22Rv1 (cell line): Measurements from ENCODE around the gene ABHD10.

ENCODE experiments used
- H3K27ac ChIP-seq: fragments of 450-650 bp; 2 replicates; pipeline ENCODE4 v1.5.1; 2017
- ZFX ChIP-seq: fragments of 450-650 bp; IDR thresholded peaks from 2 replicates; pipeline ENCODE4 v1.6.1; 2017; ENCODE audit warnings: antibody characterized with exemption, borderline replicate concordance
- TF ChIP-seq, protein P1 (sequence below): fragments of 450-650 bp; IDR thresholded peaks from 2 replicates; pipeline ENCODE4 v1.5.1; 2017; ENCODE audit warnings: mild to moderate bottlenecking

Gene ABHD10

DNA sequence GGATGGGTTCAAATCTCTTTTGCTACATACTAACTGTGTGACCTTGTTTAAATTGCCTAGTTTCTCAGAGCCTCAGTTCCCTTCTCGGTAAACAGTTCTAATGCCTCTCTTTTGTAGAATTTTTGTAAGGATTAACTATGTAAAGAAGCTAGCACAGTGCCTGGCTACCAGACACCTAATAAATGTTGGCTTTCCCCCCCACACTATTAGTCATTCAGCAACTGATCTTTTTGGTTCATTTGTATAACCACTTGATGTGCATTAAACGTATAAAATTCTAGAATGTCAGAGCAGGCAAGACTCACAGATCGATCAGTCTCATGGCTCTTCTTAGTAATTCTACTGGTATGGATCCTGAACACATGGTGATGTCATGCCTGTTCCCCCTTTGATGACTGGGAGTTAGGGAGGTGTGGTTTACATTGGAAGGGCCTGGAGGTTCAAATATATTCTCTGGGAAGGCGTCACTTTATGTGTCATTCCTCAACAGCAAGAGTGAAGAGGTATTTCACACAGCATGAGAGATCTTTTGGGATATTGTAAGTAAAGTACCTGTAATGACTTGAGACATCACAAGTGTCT lies 26.4 kb downstream of the ABHD10 start:
- H3K27ac ChIP-seq, result no peak overlapping the region
- no peak for TF ChIP-seq ZFX
- TF ChIP-seq, protein P1, sequence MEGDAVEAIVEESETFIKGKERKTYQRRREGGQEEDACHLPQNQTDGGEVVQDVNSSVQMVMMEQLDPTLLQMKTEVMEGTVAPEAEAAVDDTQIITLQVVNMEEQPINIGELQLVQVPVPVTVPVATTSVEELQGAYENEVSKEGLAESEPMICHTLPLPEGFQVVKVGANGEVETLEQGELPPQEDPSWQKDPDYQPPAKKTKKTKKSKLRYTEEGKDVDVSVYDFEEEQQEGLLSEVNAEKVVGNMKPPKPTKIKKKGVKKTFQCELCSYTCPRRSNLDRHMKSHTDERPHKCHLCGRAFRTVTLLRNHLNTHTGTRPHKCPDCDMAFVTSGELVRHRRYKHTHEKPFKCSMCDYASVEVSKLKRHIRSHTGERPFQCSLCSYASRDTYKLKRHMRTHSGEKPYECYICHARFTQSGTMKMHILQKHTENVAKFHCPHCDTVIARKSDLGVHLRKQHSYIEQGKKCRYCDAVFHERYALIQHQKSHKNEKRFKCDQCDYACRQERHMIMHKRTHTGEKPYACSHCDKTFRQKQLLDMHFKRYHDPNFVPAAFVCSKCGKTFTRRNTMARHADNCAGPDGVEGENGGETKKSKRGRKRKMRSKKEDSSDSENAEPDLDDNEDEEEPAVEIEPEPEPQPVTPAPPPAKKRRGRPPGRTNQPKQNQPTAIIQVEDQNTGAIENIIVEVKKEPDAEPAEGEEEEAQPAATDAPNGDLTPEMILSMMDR, result no peak

DNA sequence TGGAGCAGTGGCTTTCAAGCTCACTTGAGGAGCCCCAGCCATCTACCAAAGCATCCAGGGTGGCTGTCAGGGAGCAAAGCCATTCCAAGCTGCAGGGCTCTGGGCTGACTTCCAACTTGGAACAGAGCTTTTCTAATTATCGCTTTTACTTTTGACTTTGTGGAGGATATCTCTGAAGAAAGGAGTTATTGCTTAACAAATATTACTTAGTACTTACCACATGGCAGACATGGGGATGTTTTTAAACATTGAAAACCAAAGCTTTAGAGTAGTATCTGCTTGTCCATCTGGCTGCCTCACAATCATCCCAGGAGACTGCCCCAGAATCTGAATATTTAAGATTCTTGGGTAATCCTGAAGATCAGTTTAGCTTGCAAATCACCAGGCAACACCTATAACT lies 28.8 kb downstream of the ABHD10 start:
- no peak overlapping the region for H3K27ac ChIP-seq
- TF ChIP-seq, protein P1, result no peak
- TF ChIP-seq ZFX, result no peak

DNA sequence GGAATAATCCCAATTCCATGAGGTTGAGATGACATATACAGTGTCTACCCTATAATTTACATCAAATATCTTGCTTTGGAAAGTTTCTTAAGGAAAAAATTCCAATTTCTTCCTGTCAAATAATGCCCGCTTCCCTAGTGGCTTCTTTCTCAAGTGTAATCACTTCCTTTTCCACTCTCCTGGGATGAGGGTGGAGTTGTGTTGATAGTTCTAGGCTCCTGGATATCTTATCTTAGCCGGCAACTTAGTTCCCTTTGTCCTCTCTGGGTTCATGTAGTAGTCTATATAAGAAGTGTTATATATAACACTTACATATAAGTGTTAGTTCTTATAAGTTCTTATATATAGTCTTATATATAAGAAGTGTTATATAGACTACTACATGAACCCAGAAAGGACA lies 30.8 kb downstream of the ABHD10 start:
- TF ChIP-seq ZFX, result no peak
- TF ChIP-seq, protein P1, result no peak
- no peak overlapping the region for H3K27ac ChIP-seq

DNA sequence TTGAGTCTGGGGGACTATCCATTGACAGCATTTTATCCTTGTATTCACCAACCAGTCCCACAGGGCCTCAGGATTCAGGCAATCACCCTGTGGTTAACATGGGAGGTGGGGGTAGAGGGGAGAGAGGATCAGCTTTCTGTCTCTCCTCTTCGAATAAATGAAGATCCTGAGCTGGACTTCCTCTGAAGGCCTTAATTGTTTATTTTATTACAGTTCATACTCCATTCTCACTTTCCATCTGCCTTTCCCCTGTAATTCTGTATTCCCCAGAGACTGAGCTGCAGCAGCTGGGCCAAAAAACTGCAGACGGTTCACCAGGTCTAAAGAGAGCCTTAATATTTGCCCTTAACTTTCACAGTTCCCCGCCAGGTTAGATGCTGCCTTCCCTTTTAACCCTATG lies 31.8 kb downstream of the ABHD10 start:
- H3K27ac ChIP-seq, result no peak overlapping the region
- no peak for TF ChIP-seq ZFX
- TF ChIP-seq, protein P1, result no peak

DNA sequence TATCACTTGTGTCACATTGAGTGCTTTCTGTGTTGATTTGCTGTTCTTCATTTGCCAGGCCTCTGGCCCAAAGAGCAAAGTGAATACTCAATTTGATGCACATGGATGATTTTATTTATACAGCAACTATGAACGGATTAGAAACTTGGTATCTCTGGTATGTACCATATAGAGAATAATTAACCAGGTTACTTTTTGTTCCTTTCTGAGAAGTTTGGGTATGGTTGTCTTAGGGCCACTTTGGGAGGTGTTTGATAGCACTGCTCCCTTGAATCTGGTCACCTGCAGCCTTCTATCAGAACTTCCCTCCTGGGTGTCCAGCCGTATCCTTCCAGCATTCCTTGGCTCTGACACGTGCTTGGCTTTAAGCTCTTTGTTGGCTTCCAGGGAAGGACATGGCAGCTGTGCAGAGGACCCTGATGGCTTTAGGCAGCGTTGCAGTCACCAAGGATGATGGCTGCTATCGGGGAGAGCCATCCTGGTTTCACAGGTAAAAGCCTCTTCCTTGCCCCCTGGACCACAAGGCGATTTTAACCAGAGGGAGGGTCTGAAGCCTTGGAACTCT lies 32.6 kb downstream of the ABHD10 start:
- H3K27ac ChIP-seq, result no peak overlapping the region
- no peak for TF ChIP-seq ZFX
- TF ChIP-seq, protein P1, result no peak

DNA sequence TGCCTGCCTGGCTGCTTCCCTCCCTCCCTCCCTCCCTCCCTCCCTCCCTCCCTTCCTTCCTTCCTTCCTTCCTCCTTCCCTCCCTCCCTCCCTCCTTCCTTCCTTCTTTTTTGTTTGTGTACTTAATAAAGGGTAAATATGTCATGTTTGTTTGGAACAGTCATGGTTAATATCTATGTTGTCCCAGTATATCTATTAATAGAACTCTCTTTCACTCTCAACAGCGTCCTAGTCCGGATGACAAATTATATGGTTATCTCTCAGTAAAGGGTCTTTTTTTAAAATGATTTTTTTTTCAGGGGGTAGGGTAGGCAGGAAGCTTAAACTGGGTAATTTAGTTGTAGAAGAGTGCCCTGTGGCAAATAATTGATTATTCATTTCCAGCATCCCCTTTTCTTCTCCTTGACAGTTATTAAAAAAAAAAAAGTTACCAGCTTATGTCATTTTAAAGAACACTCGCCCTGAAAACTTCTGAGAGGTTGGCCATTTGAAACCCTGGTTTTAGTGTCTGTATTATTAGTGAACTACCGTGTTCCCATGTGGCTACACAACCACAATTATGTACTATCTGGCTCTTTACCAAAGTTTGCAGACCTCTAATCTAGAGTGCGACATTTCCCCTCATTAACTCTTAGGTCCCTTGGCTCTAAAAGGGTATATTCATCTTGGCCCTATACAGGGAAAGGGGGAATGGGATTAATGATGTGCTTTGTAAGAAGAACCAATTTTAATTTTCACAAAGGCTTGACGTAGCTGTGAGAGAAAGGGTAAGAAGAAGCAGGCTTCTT lies 33.6 kb downstream of the ABHD10 start:
- TF ChIP-seq, protein P1, result no peak
- no peak for TF ChIP-seq ZFX
- no peak overlapping the region for H3K27ac ChIP-seq
